Left lobe of liver (tissue), 2 donors: ENCODE results near the gene FGD4. TPM values are rescaled to one million over a fixed set of nuclear protein-coding genes. Genes with fewer than 3 reads are reported as not detected.

ENCODE experiments used
- ATAC-seq: fragments of 200-7000 bp; cut with Tn5 transposase; one replicate; pipeline ENCODE4 v1.9.1; 2020; ENCODE audit warnings: mild to moderate bottlenecking, moderate library complexity
- DNase-seq: peaks from one replicate; pipeline ENCODE4 v3.0.0-alpha.2; 2020; ENCODE audit warnings: low spot score
- total RNA-seq: library from RNA; stranded (reverse); gene quantifications from one replicate; pipeline ENCODE4 v1.2.1, GENCODE V29; 2021
- donor health status: DM: no; HTN: no; CAD: no; lungs with moderate emphysema.
- donor health status: DM: no; HTN: yes; CAD: no.

FGD4 gene
- total RNA-seq, 1 donor from 2014 or later, result 21.6 TPM

GRCh38 chr12:32454075-32454474 lies 54.7 kb downstream of the FGD4 start:
- DNase-seq (no peak), ATAC-seq (no peak)

- no peak for DNase-seq
- ATAC-seq, result peak; percentile 33
Observed at GRCh38 chr12:32454866-32455265, 55.5 kb downstream of the FGD4 start.

- DNase-seq (no peak), ATAC-seq (peak; percentile 76)
Observed at GRCh38 chr12:32455607-32456071, 56.3 kb downstream of the FGD4 start.

- DNase-seq (no peak), ATAC-seq (peak; percentile 30)
Observed at GRCh38 chr12:32457251-32458025, 58.1 kb downstream of the FGD4 start.

GRCh38 chr12:32460638-32461037 lies 61.3 kb downstream of the FGD4 start:
- DNase-seq (no peak), ATAC-seq (no peak)

- ATAC-seq (no peak), DNase-seq (no peak)
Observed at GRCh38 chr12:32462908-32463307, 63.5 kb downstream of the FGD4 start.

GRCh38 chr12:32466187-32466586 lies 66.8 kb downstream of the FGD4 start:
- ATAC-seq (peak; percentile 24), DNase-seq (no peak)

- no peak for DNase-seq
- ATAC-seq, result no peak
Observed at GRCh38 chr12:32466986-32467711, 67.8 kb downstream of the FGD4 start.

GRCh38 chr12:32467959-32468863 lies 68.9 kb downstream of the FGD4 start:
- DNase-seq, result no peak
- ATAC-seq, result no peak

GRCh38 chr12:32470936-32471470 lies 71.6 kb downstream of the FGD4 start:
- peak; percentile 60 for DNase-seq
- ATAC-seq, result peak; percentile 84

GRCh38 chr12:32471591-32472001 lies 72.2 kb downstream of the FGD4 start:
- ATAC-seq (no peak), DNase-seq (no peak)

- ATAC-seq, result no peak
- DNase-seq, result no peak
Observed at GRCh38 chr12:32475724-32476123, 76.4 kb downstream of the FGD4 start.

GRCh38 chr12:32476446-32476845 lies 77.1 kb downstream of the FGD4 start:
- no peak for ATAC-seq
- no peak for DNase-seq

- no peak for DNase-seq
- ATAC-seq, result no peak
Observed at GRCh38 chr12:32477714-32478113, 78.4 kb downstream of the FGD4 start.

- DNase-seq (no peak), ATAC-seq (no peak)
Observed at GRCh38 chr12:32478166-32478565, 78.8 kb downstream of the FGD4 start.

GRCh38 chr12:32478858-32479725 lies 79.7 kb downstream of the FGD4 start:
- no peak for DNase-seq
- peak; percentile 19 for ATAC-seq

GRCh38 chr12:32482226-32482625 lies 82.9 kb downstream of the FGD4 start:
- ATAC-seq (peak; percentile 14), DNase-seq (no peak)

- ATAC-seq (peak; percentile 69), DNase-seq (no peak)
Observed at GRCh38 chr12:32483499-32483898, 84.1 kb downstream of the FGD4 start.

GRCh38 chr12:32483993-32484392 lies 84.6 kb downstream of the FGD4 start:
- ATAC-seq, result no peak
- DNase-seq, result no peak

- DNase-seq, result no peak
- peak; percentile 19 for ATAC-seq
Observed at GRCh38 chr12:32486158-32486557, 86.8 kb downstream of the FGD4 start.
